ENCODE data around the gene MST1. TPM values are rescaled to one million over a fixed set of nuclear protein-coding genes. Genes with fewer than 3 reads are reported as not detected.

MST1 gene
- total RNA-seq, 1 experiment from 2014 or later, result 13.8 TPM

GRCh38 chr3:49652218-49652902, 36.9 kb downstream of the MST1 start:
- ATAC-seq, result no peak
- no peaks in the 10 kb centered on the region for H3K9me3 Mint-ChIP-seq
- ChIA-PET CTCF (interaction anchor here (0.6 to 1.5 kb wide), 3 partner anchors 89 to 113 kb away, joined by 4 to 6 read pairs (median 6); no protein-coding TSS in a partner anchor), POLR2A (no interaction called here)
- H3K36me3 Mint-ChIP-seq, result no peaks in the 10 kb centered on the region
- H3K27me3 Mint-ChIP-seq (ENCODE audit: low read depth), result no peaks in the 10 kb centered on the region
- no peak for DNase-seq (ENCODE audit: low spot score)
- TF ChIP-seq ZMAT4 (CRISPR knock-in tag; IDR thresholded peaks at IDR 0.05) (no peak), TCF7 (CRISPR knock-in tag; IDR thresholded peaks at IDR 0.05; ENCODE audit: low read depth) (no peak), ZNF232 (CRISPR knock-in tag; IDR thresholded peaks at IDR 0.05) (no peak), ZNF317 (CRISPR knock-in tag; IDR thresholded peaks at IDR 0.05; ENCODE audit: borderline replicate concordance, low read depth) (no peak), HMGA2 (CRISPR knock-in tag; IDR thresholded peaks at IDR 0.05) (no peak), GTF2I (CRISPR knock-in tag; conservative IDR thresholded peaks at IDR 0.05) (no peak), FOXJ3 (CRISPR knock-in tag; IDR thresholded peaks at IDR 0.05; ENCODE audit: borderline replicate concordance) (no peak), GABPB1 (CRISPR knock-in tag; IDR thresholded peaks at IDR 0.05) (no peak), OVOL2 (CRISPR knock-in tag; IDR thresholded peaks at IDR 0.05; ENCODE audit: borderline replicate concordance) (no peak)
- TF ChIP-seq, protein P1, sequence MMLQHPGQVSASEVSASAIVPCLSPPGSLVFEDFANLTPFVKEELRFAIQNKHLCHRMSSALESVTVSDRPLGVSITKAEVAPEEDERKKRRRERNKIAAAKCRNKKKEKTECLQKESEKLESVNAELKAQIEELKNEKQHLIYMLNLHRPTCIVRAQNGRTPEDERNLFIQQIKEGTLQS (CRISPR knock-in tag; conservative IDR thresholded peaks at IDR 0.05), result no peak
- TF ChIP-seq, protein P2, sequence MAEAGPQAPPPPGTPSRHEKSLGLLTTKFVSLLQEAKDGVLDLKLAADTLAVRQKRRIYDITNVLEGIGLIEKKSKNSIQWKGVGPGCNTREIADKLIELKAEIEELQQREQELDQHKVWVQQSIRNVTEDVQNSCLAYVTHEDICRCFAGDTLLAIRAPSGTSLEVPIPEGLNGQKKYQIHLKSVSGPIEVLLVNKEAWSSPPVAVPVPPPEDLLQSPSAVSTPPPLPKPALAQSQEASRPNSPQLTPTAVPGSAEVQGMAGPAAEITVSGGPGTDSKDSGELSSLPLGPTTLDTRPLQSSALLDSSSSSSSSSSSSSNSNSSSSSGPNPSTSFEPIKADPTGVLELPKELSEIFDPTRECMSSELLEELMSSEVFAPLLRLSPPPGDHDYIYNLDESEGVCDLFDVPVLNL (CRISPR knock-in tag; IDR thresholded peaks at IDR 0.05; ENCODE audit: borderline replicate concordance, low read depth), result no peak
- no peaks in the 10 kb centered on the region for H3K4me1 Mint-ChIP-seq
- no peak overlapping the region for H3K27ac Mint-ChIP-seq
- H3K4me3 Mint-ChIP-seq, result no peak overlapping the region

GRCh38 chr3:49650637-49651036, 38.6 kb downstream of the MST1 start:
- POLR2A ChIA-PET, result no interaction called here
- H3K36me3 Mint-ChIP-seq, result no peaks in the 10 kb centered on the region
- H3K9me3 Mint-ChIP-seq, result no peaks in the 10 kb centered on the region
- no peak overlapping the region for H3K4me3 Mint-ChIP-seq
- CTCF ChIA-PET, result no interaction called here
- H3K27me3 Mint-ChIP-seq (ENCODE audit: low read depth), result no peaks in the 10 kb centered on the region
- ATAC-seq, result no peak
- TF ChIP-seq, protein P1 (CRISPR knock-in tag; conservative IDR thresholded peaks at IDR 0.05), result no peak
- H3K4me1 Mint-ChIP-seq, result no peaks in the 10 kb centered on the region
- no peak overlapping the region for H3K27ac Mint-ChIP-seq
- no peak for DNase-seq (ENCODE audit: low spot score)

- Mint-ChIP-seq H3K9me3 (no peaks in the 10 kb centered on the region), H3K4me1 (no peaks in the 10 kb centered on the region), H3K36me3 (no peaks in the 10 kb centered on the region), H3K27me3 (ENCODE audit: low read depth) (no peaks in the 10 kb centered on the region), H3K4me3 (no peak overlapping the region), H3K27ac (no peak overlapping the region)
- DNase-seq (ENCODE audit: low spot score) (no peak), ATAC-seq (no peak)
- CTCF ChIA-PET, result no interaction called here
- POLR2A ChIA-PET, result no interaction called here
- TF ChIP-seq IRF2 (CRISPR knock-in tag; IDR thresholded peaks at IDR 0.05; ENCODE audit: borderline replicate concordance, low read depth) (no peak), ZNF396 (CRISPR knock-in tag; IDR thresholded peaks at IDR 0.05; ENCODE audit: borderline replicate concordance) (no peak), ZNF671 (CRISPR knock-in tag; IDR thresholded peaks at IDR 0.05) (no peak), TEAD4 (CRISPR knock-in tag; IDR thresholded peaks at IDR 0.05) (no peak), ZNF416 (CRISPR knock-in tag; IDR thresholded peaks at IDR 0.05) (no peak), CDX4 (CRISPR knock-in tag; IDR thresholded peaks at IDR 0.05; ENCODE audit: borderline replicate concordance) (no peak), ZNF219 (CRISPR knock-in tag; IDR thresholded peaks at IDR 0.05; ENCODE audit: borderline replicate concordance) (no peak)
- TF ChIP-seq, protein P3, sequence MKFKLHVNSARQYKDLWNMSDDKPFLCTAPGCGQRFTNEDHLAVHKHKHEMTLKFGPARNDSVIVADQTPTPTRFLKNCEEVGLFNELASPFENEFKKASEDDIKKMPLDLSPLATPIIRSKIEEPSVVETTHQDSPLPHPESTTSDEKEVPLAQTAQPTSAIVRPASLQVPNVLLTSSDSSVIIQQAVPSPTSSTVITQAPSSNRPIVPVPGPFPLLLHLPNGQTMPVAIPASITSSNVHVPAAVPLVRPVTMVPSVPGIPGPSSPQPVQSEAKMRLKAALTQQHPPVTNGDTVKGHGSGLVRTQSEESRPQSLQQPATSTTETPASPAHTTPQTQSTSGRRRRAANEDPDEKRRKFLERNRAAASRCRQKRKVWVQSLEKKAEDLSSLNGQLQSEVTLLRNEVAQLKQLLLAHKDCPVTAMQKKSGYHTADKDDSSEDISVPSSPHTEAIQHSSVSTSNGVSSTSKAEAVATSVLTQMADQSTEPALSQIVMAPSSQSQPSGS (CRISPR knock-in tag; IDR thresholded peaks at IDR 0.05; ENCODE audit: borderline replicate concordance, low read depth), result no peak
- TF ChIP-seq, protein P4, sequence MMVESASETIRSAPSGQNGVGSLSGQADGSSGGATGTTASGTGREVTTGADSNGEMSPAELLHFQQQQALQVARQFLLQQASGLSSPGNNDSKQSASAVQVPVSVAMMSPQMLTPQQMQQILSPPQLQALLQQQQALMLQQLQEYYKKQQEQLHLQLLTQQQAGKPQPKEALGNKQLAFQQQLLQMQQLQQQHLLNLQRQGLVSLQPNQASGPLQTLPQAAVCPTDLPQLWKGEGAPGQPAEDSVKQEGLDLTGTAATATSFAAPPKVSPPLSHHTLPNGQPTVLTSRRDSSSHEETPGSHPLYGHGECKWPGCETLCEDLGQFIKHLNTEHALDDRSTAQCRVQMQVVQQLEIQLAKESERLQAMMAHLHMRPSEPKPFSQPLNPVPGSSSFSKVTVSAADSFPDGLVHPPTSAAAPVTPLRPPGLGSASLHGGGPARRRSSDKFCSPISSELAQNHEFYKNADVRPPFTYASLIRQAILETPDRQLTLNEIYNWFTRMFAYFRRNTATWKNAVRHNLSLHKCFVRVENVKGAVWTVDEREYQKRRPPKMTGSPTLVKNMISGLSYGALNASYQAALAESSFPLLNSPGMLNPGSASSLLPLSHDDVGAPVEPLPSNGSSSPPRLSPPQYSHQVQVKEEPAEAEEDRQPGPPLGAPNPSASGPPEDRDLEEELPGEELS (CRISPR knock-in tag; IDR thresholded peaks at IDR 0.05), result no peak
- TF ChIP-seq, protein P5, sequence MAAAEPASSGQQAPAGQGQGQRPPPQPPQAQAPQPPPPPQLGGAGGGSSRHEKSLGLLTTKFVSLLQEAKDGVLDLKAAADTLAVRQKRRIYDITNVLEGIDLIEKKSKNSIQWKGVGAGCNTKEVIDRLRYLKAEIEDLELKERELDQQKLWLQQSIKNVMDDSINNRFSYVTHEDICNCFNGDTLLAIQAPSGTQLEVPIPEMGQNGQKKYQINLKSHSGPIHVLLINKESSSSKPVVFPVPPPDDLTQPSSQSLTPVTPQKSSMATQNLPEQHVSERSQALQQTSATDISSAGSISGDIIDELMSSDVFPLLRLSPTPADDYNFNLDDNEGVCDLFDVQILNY (CRISPR knock-in tag; IDR thresholded peaks at IDR 0.05), result no peak
- TF ChIP-seq, protein P6, sequence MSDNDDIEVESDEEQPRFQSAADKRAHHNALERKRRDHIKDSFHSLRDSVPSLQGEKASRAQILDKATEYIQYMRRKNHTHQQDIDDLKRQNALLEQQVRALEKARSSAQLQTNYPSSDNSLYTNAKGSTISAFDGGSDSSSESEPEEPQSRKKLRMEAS (CRISPR knock-in tag; IDR thresholded peaks at IDR 0.05), result no peak
Observed at GRCh38 chr3:49650177-49650576, 39.1 kb downstream of the MST1 start.

All from WTC11 (cell line).